H1 (cell line): ENCODE results near the gene PLEKHS1. TPM values are rescaled to one million over a fixed set of nuclear protein-coding genes. Genes with fewer than 3 reads are reported as not detected.

ENCODE experiments used
- CTCF ChIA-PET: fragments of 300-600 bp; sonication (Branson Sonifier 250); formaldehyde crosslinking; loops from one replicate; lab custom pipeline; 2021; ENCODE audit not compliant: partially characterized antibody; lab: Charles Lee
- POLR2A ChIA-PET: fragments of 300-600 bp; sonication (Branson Sonifier 250); formaldehyde crosslinking; loops from one replicate; lab custom pipeline; 2021; ENCODE audit warnings: inconsistent platforms; ENCODE audit not compliant: partially characterized antibody; lab: Charles Lee
- DNase-seq, 2 experiments: peaks; one replicate each; pipeline versions ENCODE4 v3.0.0 to v3.0.0-alpha.2; 2010 to 2022; ENCODE audit warnings: low spot score in 2 of 2, low read depth in 1 of 2, mixed read lengths in 1 of 2
- FAIRE-seq: peaks from 2 replicates; lab custom pipeline; 2011; peaks lifted over from hg19 to GRCh38; lab: Jason Lieb, UNC
- H2AFZ ChIP-seq: 2 replicates; pipeline ENCODE4 v1.8.1; 2012; ENCODE audit warnings: low read length, inconsistent platforms
- H2AK5ac ChIP-seq: 2 replicates; pipeline ENCODE4 v1.6.1; 2013; ENCODE audit warnings: low read depth, low read length
- H2BK120ac ChIP-seq: replicated peaks from 2 replicates; pipeline ENCODE3; 2013; ENCODE audit warnings: low read depth, low read length, inconsistent platforms
- H2BK12ac ChIP-seq: 2 replicates; pipeline ENCODE4 v1.6.1; 2013; ENCODE audit warnings: low read depth, low read length
- H2BK15ac ChIP-seq: 2 replicates; pipeline ENCODE4 v1.6.1; 2013; ENCODE audit warnings: low read length
- H2BK20ac ChIP-seq: 2 replicates; pipeline ENCODE4 v1.6.1; 2013; ENCODE audit warnings: low read length
- H2BK5ac ChIP-seq: 2 replicates; pipeline ENCODE4 v1.6.1; 2013; ENCODE audit warnings: low read depth, low read length
- H3K14ac ChIP-seq: 2 replicates; pipeline ENCODE4 v1.6.1; 2013; ENCODE audit warnings: inconsistent platforms; ENCODE audit not compliant: insufficient read length
- H3K18ac ChIP-seq: 2 replicates; pipeline ENCODE4 v1.6.1; 2013; ENCODE audit warnings: low read length; ENCODE audit errors: extremely low read depth
- H3K23ac ChIP-seq: 2 replicates; pipeline ENCODE4 v1.6.1; 2013; ENCODE audit warnings: inconsistent platforms; ENCODE audit not compliant: insufficient read length
- H3K23me2 ChIP-seq: 2 replicates; pipeline ENCODE4 v1.6.1; 2013; ENCODE audit warnings: low read depth, low read length
- H3K27ac ChIP-seq: 2 replicates; pipeline ENCODE4 v1.6.1; 2011; ENCODE audit warnings: low read depth, low read length, inconsistent platforms
- H3K27me3 ChIP-seq, 4 experiments: replicated peaks in 1 of 4; 1 replicate in 1 of 4; 2 replicates in 3 of 4; pipeline versions ENCODE4 v1.6.1 to v1.8.1; 2011 to 2013; ENCODE audit warnings: low read length in 3 of 4, mild to moderate bottlenecking in 3 of 4, inconsistent platforms in 2 of 4, mixed read lengths in 2 of 4, moderate library complexity in 1 of 4; ENCODE audit not compliant: control insufficient read depth in 3 of 4, insufficient read depth in 3 of 4; ENCODE audit errors: extremely low read depth in 1 of 4
- H3K36me3 ChIP-seq, 4 experiments: 2 replicates each; pipeline versions ENCODE4 v1.6.1 to v1.8.1; 2011 to 2013; ENCODE audit warnings: mild to moderate bottlenecking in 4 of 4, low read length in 3 of 4, moderate library complexity in 2 of 4, control low read depth in 1 of 4, inconsistent platforms in 1 of 4; ENCODE audit not compliant: insufficient read depth in 4 of 4, control insufficient read depth in 2 of 4
- H3K4ac ChIP-seq: replicated peaks from 2 replicates; pipeline ENCODE3; 2013; ENCODE audit warnings: low read length, low read depth, mixed read lengths, inconsistent platforms; ENCODE audit not compliant: insufficient read length
- H3K4me1 ChIP-seq, 4 experiments: replicated peaks in 1 of 4; 1 replicate in 1 of 4; 2 replicates in 3 of 4; pipeline versions ENCODE4 v1.6.1 to v1.8.1; 2011 to 2013; ENCODE audit warnings: low read length in 3 of 4, inconsistent platforms in 2 of 4, mixed read lengths in 1 of 4; ENCODE audit not compliant: insufficient read depth in 4 of 4, control insufficient read depth in 3 of 4
- H3K4me2 ChIP-seq, 2 experiments: 2 replicates each; pipeline versions ENCODE4 v1.6.1 to v1.8.1; 2011 to 2013; ENCODE audit warnings: low read depth in 2 of 2, low read length in 2 of 2, control low read depth in 1 of 2, inconsistent platforms in 1 of 2, mild to moderate bottlenecking in 1 of 2; ENCODE audit not compliant: insufficient read depth in 1 of 2
- H3K4me3 ChIP-seq, 4 experiments: fragments of 200-600, 300-600 bp in 1 of 4; sonication (generic), shearing (Covaris generic), sonication (Bioruptor Twin) in 1 of 4; 2 replicates each; pipeline versions ENCODE4 v1.5.1 to v1.8.1; 2011 to 2016; ENCODE audit warnings: low read length in 4 of 4, low read depth in 3 of 4, control low read depth in 2 of 4, inconsistent platforms in 2 of 4, mild to moderate bottlenecking in 2 of 4, mixed read lengths in 1 of 4, moderate library complexity in 1 of 4; ENCODE audit not compliant: insufficient read depth in 2 of 4; ENCODE audit errors: extremely low read depth in 1 of 4
- H3K56ac ChIP-seq: replicated peaks from 2 replicates; pipeline ENCODE3; 2013; ENCODE audit warnings: low read depth, mild to moderate bottlenecking, mixed read lengths, low read length, inconsistent platforms; ENCODE audit not compliant: insufficient read length
- H3K79me1 ChIP-seq: 2 replicates; pipeline ENCODE4 v1.6.1; 2013; ENCODE audit warnings: low read depth, low read length, control low read depth
- H3K79me2 ChIP-seq, 2 experiments: 2 replicates each; pipeline versions ENCODE4 v1.6.1 to v1.8.1; 2012 to 2013; ENCODE audit warnings: low read length in 2 of 2, mild to moderate bottlenecking in 2 of 2, inconsistent platforms in 1 of 2; ENCODE audit not compliant: insufficient read depth in 2 of 2, control insufficient read depth in 1 of 2
- H3K9ac ChIP-seq, 4 experiments: replicated peaks in 1 of 4; 1 replicate in 1 of 4; 2 replicates in 3 of 4; pipeline versions ENCODE4 v1.6.1 to v1.8.1; 2011 to 2013; ENCODE audit warnings: low read depth in 3 of 4, low read length in 3 of 4, control low read depth in 2 of 4, mild to moderate bottlenecking in 2 of 4, moderate library complexity in 2 of 4, inconsistent platforms in 1 of 4; ENCODE audit errors: extremely low read depth in 1 of 4
- H3K9me3 ChIP-seq, 2 experiments: 2 replicates each; pipeline versions ENCODE4 v1.6.1 to v1.8.1; 2012 to 2013; ENCODE audit warnings: mild to moderate bottlenecking in 2 of 2, moderate library complexity in 2 of 2, control low read depth in 1 of 2, inconsistent platforms in 1 of 2, low read depth in 1 of 2, low read length in 1 of 2, mixed read lengths in 1 of 2; ENCODE audit not compliant: insufficient read depth in 2 of 2
- H4K20me1 ChIP-seq, 2 experiments: replicated peaks in 1 of 2; 2 replicates each; pipeline versions ENCODE3 to v1.8.1; 2011 to 2013; ENCODE audit warnings: inconsistent platforms in 2 of 2, low read length in 2 of 2, mild to moderate bottlenecking in 1 of 2; ENCODE audit not compliant: insufficient read depth in 2 of 2, control insufficient read depth in 1 of 2
- H4K5ac ChIP-seq: 2 replicates; pipeline ENCODE4 v1.6.1; 2013; ENCODE audit warnings: low read length, low read depth, mixed read lengths, inconsistent platforms; ENCODE audit not compliant: insufficient read length
- H4K8ac ChIP-seq: 2 replicates; pipeline ENCODE4 v1.8.0; 2013; ENCODE audit warnings: mild to moderate bottlenecking, moderate library complexity, low read length, inconsistent platforms; ENCODE audit not compliant: insufficient read depth; ENCODE audit errors: extremely low read depth
- H4K91ac ChIP-seq: replicated peaks from 2 replicates; pipeline ENCODE3; 2013; ENCODE audit warnings: low read length, mixed read lengths, inconsistent platforms; ENCODE audit not compliant: insufficient read length
- CBX5 ChIP-seq: fragments of 300-800, 300-1000 bp; sonication (generic); IDR thresholded peaks from 2 replicates; pipeline ENCODE4 v1.7.1; 2016; ENCODE audit warnings: antibody characterized with exemption, low read length, low read depth
- CBX8 ChIP-seq: fragments of 300-800, 300-1000 bp; sonication (generic); IDR thresholded peaks from 2 replicates; pipeline ENCODE4 v1.7.1; 2016; ENCODE audit warnings: low read depth, low read length, borderline replicate concordance
- CREB1 ChIP-seq: IDR thresholded peaks from 2 replicates; pipeline ENCODE4 v1.6.1; 2012; ENCODE audit warnings: inconsistent platforms
- EZH2 ChIP-seq: fragments of 200-600 bp; sonication (generic); IDR thresholded peaks from 2 replicates; pipeline ENCODE4 v1.7.1; 2012; ENCODE audit warnings: low read depth, mild to moderate bottlenecking, moderate library complexity, low read length, inconsistent platforms; ENCODE audit not compliant: severe bottlenecking
- GABPA ChIP-seq: IDR thresholded peaks from 2 replicates; pipeline ENCODE4 v1.6.1; 2011; ENCODE audit warnings: mild to moderate bottlenecking, low read length, moderate library complexity, borderline replicate concordance; ENCODE audit not compliant: insufficient read depth
- GTF2F1 ChIP-seq: IDR thresholded peaks from 2 replicates; pipeline ENCODE4 v1.6.1; 2012; ENCODE audit warnings: low read depth, low read length, improper control_type of control experiment, borderline replicate concordance
- JUN ChIP-seq: IDR thresholded peaks from 2 replicates; pipeline ENCODE4 v1.6.1; 2011; ENCODE audit warnings: low read depth, mild to moderate bottlenecking, improper control_type of control experiment, low read length
- MAX ChIP-seq: IDR thresholded peaks from 2 replicates; pipeline ENCODE4 v1.6.1; 2012; ENCODE audit warnings: inconsistent platforms
- POLR2AphosphoS5 ChIP-seq: IDR thresholded peaks from 2 replicates; pipeline ENCODE4 v1.6.1; 2011; ENCODE audit warnings: low read depth, low read length
- POU5F1 ChIP-seq: IDR thresholded peaks from 2 replicates; pipeline ENCODE4 v1.6.1; 2011; ENCODE audit warnings: low read depth, mild to moderate bottlenecking, low read length, moderate library complexity
- SP2 ChIP-seq: IDR thresholded peaks from 2 replicates; pipeline ENCODE4 v1.6.1; 2012; ENCODE audit warnings: mild to moderate bottlenecking, low read length, inconsistent platforms
- SP4 ChIP-seq: IDR thresholded peaks from 2 replicates; pipeline ENCODE4 v1.6.1; 2012; ENCODE audit warnings: low read length, inconsistent platforms
- SRF ChIP-seq: IDR thresholded peaks from 2 replicates; pipeline ENCODE4 v1.6.1; 2011; ENCODE audit warnings: mild to moderate bottlenecking, low read depth, low read length, moderate library complexity
- TAF7 ChIP-seq: optimal IDR thresholded peaks from 2 replicates; pipeline ENCODE3; 2011; ENCODE audit warnings: low read depth, mild to moderate bottlenecking, inconsistent platforms, low read length, moderate library complexity, borderline replicate concordance
- TEAD4 ChIP-seq: IDR thresholded peaks from 2 replicates; pipeline ENCODE4 v1.6.1; 2012; ENCODE audit warnings: low read depth, low read length, inconsistent platforms, mixed read lengths
- WGBS, 2 experiments: shearing (Covaris generic) in 1 of 2; methylation state at CpG; one replicate each; pipeline versions ENCODE4 v1.1.6 to v1.1.7; 2013 to 2015; ENCODE audit warnings: low lambda C conversion rate in 2 of 2, mixed read lengths in 2 of 2, inconsistent platforms in 1 of 2, low coverage in 1 of 2, missing lambda C conversion rate in 1 of 2; ENCODE audit not compliant: insufficient replicate concordance in 2 of 2, insufficient coverage in 1 of 2, insufficient read length in 1 of 2; ENCODE audit errors: extremely low coverage in 1 of 2, missing lambda C conversion rate in 1 of 2; 5-methylcytosine and 5-hydroxymethylcytosine counted together
- polyA plus RNA-seq, 7 experiments: library from polyadenylated mRNA; depleted of rRNA in 3 of 7; stranded (reverse) in 5 of 7; unstranded in 2 of 7; fragments of >200 nt in 5 of 7; fragments of 200-250 nt in 2 of 7; gene quantifications; 1 replicate in 5 of 7; 2 replicates in 1 of 7; 4 replicates in 1 of 7; pipeline versions ENCODE4 v1.2.1 to v1.2.3, GENCODE V29; 2011 to 2013; ENCODE audit warnings: missing spikeins in 2 of 7, mixed read lengths in 2 of 7
- total RNA-seq: library from RNA; stranded (reverse); fragmentation: NEBNext Ultra II Directional; extraction: Animal tissue kit (Norgen Biotek cat#: 25700); gene quantifications from 2 replicates; pipeline ENCODE4 v1.2.1, GENCODE V29; 2021

PLEKHS1 gene
- total and polyA plus RNA-seq, 2 of the 8 experiments (the other 6 are each of a cell fraction or from before 2014, with no cell fraction given), result not detected

GRCh38 chr10:113791691-113792090 is 40.2 kb downstream of the PLEKHS1 start:
- Histone ChIP-seq H3K23ac (no peak overlapping the region), H2BK12ac (no peak overlapping the region), H3K4me2 (no peak overlapping the region), H4K20me1 (no peaks in the 10 kb centered on the region), H2AFZ (no peak overlapping the region), H4K5ac (no peak overlapping the region)
- DNase-seq, result no peak
- no peak for TF ChIP-seq MAX
- no peak for TF ChIP-seq GABPA
- TF ChIP-seq TAF7, result no peak
- no peak for TF ChIP-seq CBX8
- TF ChIP-seq JUN, result no peak
- TF ChIP-seq POU5F1, result no peak
- no peak for TF ChIP-seq GTF2F1
- TF ChIP-seq SP4, result no peak
- TF ChIP-seq CBX5, result no peak
- TF ChIP-seq EZH2, result no peak
- no peak for TF ChIP-seq CREB1
- TF ChIP-seq TEAD4, result no peak
- no peak for TF ChIP-seq SP2
- TF ChIP-seq POLR2AphosphoS5, result no peak
- TF ChIP-seq SRF, result no peak
- TF ChIP-seq, all 59 proteins: peak for 0
- Histone ChIP-seq H2BK20ac (no peak overlapping the region), H3K4me1 (no peaks in the 10 kb centered on the region), H3K14ac (no peak overlapping the region), H3K23me2 (no peaks in the 10 kb centered on the region), H3K56ac (no peak overlapping the region), H4K91ac (no peak overlapping the region), H2BK120ac (no peak overlapping the region), H2BK5ac (no peak overlapping the region), H3K79me1 (no peaks in the 10 kb centered on the region), H3K18ac (no peak overlapping the region), H3K27ac (no peak overlapping the region), H3K36me3 (no peaks in the 10 kb centered on the region), H2AK5ac (no peak overlapping the region), H3K4ac (no peak overlapping the region), H3K27me3 (no peaks in the 10 kb centered on the region), H3K9ac (no peak overlapping the region), H3K9me3 (no peaks in the 10 kb centered on the region), H2BK15ac (no peak overlapping the region), H3K79me2 (no peaks in the 10 kb centered on the region), H4K8ac (no peak overlapping the region), H3K4me3 (no peak overlapping the region)
- ChIA-PET POLR2A (no interaction called here), CTCF (interaction anchor here (0.9 to 1.3 kb wide), 4 partner anchors 8 to 64 kb away, joined by 3 to 5 read pairs (median 4); no protein-coding TSS in a partner anchor)
- FAIRE-seq, result no peak
- WGBS, 2 experiments, result 84% methylated on average over 2 of the region's 2 CpGs; no CpG with 5 or more reads in 1 of the 2 experiments
